Body of pancreas (tissue), 4 donors: ENCODE measurements around the gene TNFAIP8L1. TPM values are rescaled to one million over a fixed set of nuclear protein-coding genes. Genes with fewer than 3 reads are reported as not detected.
"Not testable (repeated sequence)": the region's sequence is repeated elsewhere in the genome, so short reads cannot be mapped to it uniquely, and the experiment has no call there.

Experiments used
- ATAC-seq: fragments of 150-250 bp; one replicate; pipeline ENCODE4 v1.9.1; 2016
- DNase-seq, 4 donors: peaks; one replicate each; pipeline ENCODE4 v3.0.0-alpha.2; 2019
- H3K27ac ChIP-seq, 4 donors: fragments of 200-600 bp; sonication (generic); 1 replicate in 3 of 4; 2 replicates in 1 of 4; pipeline versions ENCODE4 v1.5.1 to v1.6.1; 2016 to 2019; ENCODE audit warnings: mild to moderate bottlenecking in 1 of 4, mixed read lengths in 1 of 4, moderate library complexity in 1 of 4
- H3K27me3 ChIP-seq, 2 donors: fragments of 200-600 bp; sonication (generic); one replicate each; pipeline ENCODE4 v1.6.0; 2016; ENCODE audit warnings: mild to moderate bottlenecking in 1 of 2
- H3K36me3 ChIP-seq, 2 donors: fragments of 200-600 bp; sonication (generic); replicated peaks in 1 of 2; 2 replicates each; pipeline ENCODE4 v1.5.1; 2016; ENCODE audit warnings: low read depth in 2 of 2; ENCODE audit not compliant: insufficient read depth in 1 of 2
- H3K4me1 ChIP-seq: fragments of 200-600 bp; sonication (generic); one replicate; pipeline ENCODE4 v1.6.0; 2016
- H3K4me3 ChIP-seq, 2 donors: fragments of 200-600 bp; sonication (generic); 1 replicate in 1 of 2; 2 replicates in 1 of 2; pipeline ENCODE4 v1.5.1; 2016 to 2019
- H3K9me3 ChIP-seq, 3 donors: fragments of 200-600 bp; sonication (generic); 1 replicate in 2 of 3; 2 replicates in 1 of 3; pipeline ENCODE4 v1.5.1; 2016
- CTCF ChIP-seq, 7 experiments: fragments of 450-650 bp in 4 of 7; fragments of 200-600 bp in 3 of 7; sonication (generic) in 3 of 7; IDR thresholded peaks; one replicate each; pipeline ENCODE4 v1.5.1; 2016 to 2019; ENCODE audit warnings: antibody characterized with exemption in 7 of 7
- POLR2A ChIP-seq, 3 donors: fragments of 450-650 bp; IDR thresholded peaks; one replicate each; pipeline ENCODE4 v1.6.1; 2016; ENCODE audit warnings: antibody characterized with exemption in 3 of 3, mild to moderate bottlenecking in 2 of 3
- WGBS, 2 donors: methylation state at CpG; one replicate each; pipeline ENCODE4 v1.1.5; 2017; 5-methylcytosine and 5-hydroxymethylcytosine counted together
- intact Hi-C: fragments of 100-400 bp; cut with DNase I; formaldehyde crosslinking; loops from one replicate; pipeline ENCODE4 v1.15.1; 2023
- total RNA-seq, 2 donors: library from RNA; depleted of rRNA; stranded (reverse); fragments of >200 nt; gene quantifications; one replicate each; pipeline ENCODE4 v1.1.0, GENCODE V29; 2016

The TNFAIP8L1 gene
- total RNA-seq, 2 donors from 2014 or later = 3.4 to 5.3 TPM

GRCh38 chr19:4592445-4592844 is 46.9 kb upstream of the TNFAIP8L1 start:
- Histone ChIP-seq H3K9me3 (no peaks in the 10 kb centered on the region), H3K27me3 (peaks cover 0 to 6% of the 10 kb centered on the region in 2 donors), H3K4me3 (no peak overlapping the region), H3K27ac (no peak overlapping the region), H3K4me1 (no peaks in the 10 kb centered on the region), H3K36me3 (no peaks in the 10 kb centered on the region)
- no peak for DNase-seq
- TF ChIP-seq POLR2A (IDR thresholded peaks at IDR 0.05) = no peak
- no peak for TF ChIP-seq CTCF (IDR thresholded peaks at IDR 0.05)
- intact Hi-C loops = no loop called here
- 67 to 72% methylated on average over 5 of the region's 5 CpGs for WGBS, 2 donors
- ATAC-seq = no peak

GRCh38 chr19:4593409-4593851 is 45.9 kb upstream of the TNFAIP8L1 start:
- TF ChIP-seq POLR2A (IDR thresholded peaks at IDR 0.05) (no peak), CTCF (IDR thresholded peaks at IDR 0.05) (no peak)
- Histone ChIP-seq H3K9me3 (no peaks in the 10 kb centered on the region), H3K27ac (no peak overlapping the region), H3K4me1 (peaks cover 2% of the 10 kb centered on the region), H3K36me3 (no peaks in the 10 kb centered on the region), H3K4me3 (no peak overlapping the region), H3K27me3 (peaks cover 0 to 10% of the 10 kb centered on the region in 2 donors)
- DNase-seq (no peak), ATAC-seq (no peak)
- 50 to 71% methylated on average over 6 of the region's 6 CpGs for WGBS, 2 donors
- intact Hi-C loops = no loop called here

- Histone ChIP-seq H3K36me3 (no peaks in the 10 kb centered on the region), H3K4me3 (no peak overlapping the region), H3K27ac (no peak overlapping the region), H3K4me1 (peaks cover 3% of the 10 kb centered on the region), H3K9me3 (no peaks in the 10 kb centered on the region), H3K27me3 (peaks cover 0 to 16% of the 10 kb centered on the region in 2 donors)
- DNase-seq = no peak
- intact Hi-C loops = no loop called here
- TF ChIP-seq CTCF (IDR thresholded peaks at IDR 0.05) (no peak), POLR2A (IDR thresholded peaks at IDR 0.05) (no peak)
- ATAC-seq = no peak
- 56 to 59% methylated on average over 7 to 9 of the region's 9 CpGs for WGBS, 2 donors
Measured at GRCh38 chr19:4594201-4594600, 45.1 kb upstream of the TNFAIP8L1 start.

- ATAC-seq, H3K27ac ChIP-seq, H3K36me3 ChIP-seq, H3K4me3 ChIP-seq, DNase-seq, intact Hi-C loops, H3K9me3 ChIP-seq, H3K4me1 ChIP-seq: not testable (repeated sequence)
- H3K27me3 ChIP-seq = peaks cover 0 to 20% of the 10 kb centered on the region in 2 donors
- 85 to 88% methylated on average over 9 of the region's 9 CpGs for WGBS, 2 donors
Measured at GRCh38 chr19:4595158-4595557, 44.2 kb upstream of the TNFAIP8L1 start.

GRCh38 chr19:4596033-4596904 is 43.0 kb upstream of the TNFAIP8L1 start:
- ATAC-seq (no peak), DNase-seq (no peak)
- intact Hi-C loops = no loop called here
- Histone ChIP-seq H3K4me1 (peaks cover 3% of the 10 kb centered on the region), H3K9me3 (no peaks in the 10 kb centered on the region), H3K27me3 (peaks cover 0 to 20% of the 10 kb centered on the region in 2 donors), H3K36me3 (no peaks in the 10 kb centered on the region), H3K27ac (no peak overlapping the region), H3K4me3 (no peak overlapping the region)
- no peak for TF ChIP-seq CTCF (IDR thresholded peaks at IDR 0.05)
- TF ChIP-seq POLR2A (IDR thresholded peaks at IDR 0.05) = no peak
- WGBS, 2 donors = 22 to 36% methylated on average over 14 to 21 of the region's 21 CpGs
